Vagina (tissue), 2 donors: ENCODE data around the gene PHF21B. TPM values are rescaled to one million over a fixed set of nuclear protein-coding genes. Genes with fewer than 3 reads are reported as not detected.

Source experiments
- DNase-seq, 2 donors: peaks; one replicate each; pipeline ENCODE4 v3.0.0-alpha.2; 2017; ENCODE audit errors: extremely low spot score in 2 of 2
- H3K27ac ChIP-seq: fragments of 200-600 bp; sonication (generic); one replicate; pipeline ENCODE4 v1.5.1; 2019
- H3K27me3 ChIP-seq: fragments of 200-600 bp; sonication (generic); one replicate; pipeline ENCODE4 v1.5.1; 2019
- H3K36me3 ChIP-seq, 2 donors: fragments of 200-600 bp; sonication (generic); one replicate each; pipeline ENCODE4 v1.5.1; 2017 to 2019
- H3K4me1 ChIP-seq: fragments of 200-600 bp; sonication (generic); one replicate; pipeline ENCODE4 v1.5.1; 2019
- H3K4me3 ChIP-seq, 2 donors: fragments of 200-600 bp; sonication (generic); 1 replicate in 1 of 2; 2 replicates in 1 of 2; pipeline ENCODE4 v1.5.1; 2016 to 2019
- H3K9me3 ChIP-seq: fragments of 200-600 bp; sonication (generic); one replicate; pipeline ENCODE4 v1.5.1; 2019
- CTCF ChIP-seq, 3 experiments: fragments of 450-650 bp in 2 of 3; fragments of 200-600 bp in 1 of 3; sonication (generic) in 1 of 3; IDR thresholded peaks; one replicate each; pipeline ENCODE4 v1.5.1; 2017 to 2019; ENCODE audit warnings: antibody characterized with exemption in 3 of 3, mild to moderate bottlenecking in 2 of 3, moderate library complexity in 2 of 3
- POLR2A ChIP-seq, 2 donors: fragments of 450-650 bp; IDR thresholded peaks; one replicate each; pipeline ENCODE4 v1.6.1; 2017; ENCODE audit warnings: antibody characterized with exemption in 2 of 2, mild to moderate bottlenecking in 2 of 2, moderate library complexity in 2 of 2
- POLR2AphosphoS5 ChIP-seq, 2 donors: sonication (generic); formaldehyde crosslinking; IDR thresholded peaks; one replicate each; pipeline ENCODE4 v1.9.0; 2017; ENCODE audit warnings: antibody characterized with exemption in 2 of 2, mild to moderate bottlenecking in 2 of 2, low read depth in 1 of 2; ENCODE audit not compliant: insufficient read depth in 1 of 2
- intact Hi-C: fragments of 100-400 bp; cut with DNase I; formaldehyde crosslinking; loops from one replicate; pipeline ENCODE4 v1.15.1; 2023
- total RNA-seq: library from RNA; depleted of rRNA; stranded (reverse); fragments of >200 nt; gene quantifications from one replicate; pipeline ENCODE4 v1.2.3, GENCODE V29; 2016

PHF21B gene
- total RNA-seq, 1 donor from 2014 or later: 2.2 TPM

DNA sequence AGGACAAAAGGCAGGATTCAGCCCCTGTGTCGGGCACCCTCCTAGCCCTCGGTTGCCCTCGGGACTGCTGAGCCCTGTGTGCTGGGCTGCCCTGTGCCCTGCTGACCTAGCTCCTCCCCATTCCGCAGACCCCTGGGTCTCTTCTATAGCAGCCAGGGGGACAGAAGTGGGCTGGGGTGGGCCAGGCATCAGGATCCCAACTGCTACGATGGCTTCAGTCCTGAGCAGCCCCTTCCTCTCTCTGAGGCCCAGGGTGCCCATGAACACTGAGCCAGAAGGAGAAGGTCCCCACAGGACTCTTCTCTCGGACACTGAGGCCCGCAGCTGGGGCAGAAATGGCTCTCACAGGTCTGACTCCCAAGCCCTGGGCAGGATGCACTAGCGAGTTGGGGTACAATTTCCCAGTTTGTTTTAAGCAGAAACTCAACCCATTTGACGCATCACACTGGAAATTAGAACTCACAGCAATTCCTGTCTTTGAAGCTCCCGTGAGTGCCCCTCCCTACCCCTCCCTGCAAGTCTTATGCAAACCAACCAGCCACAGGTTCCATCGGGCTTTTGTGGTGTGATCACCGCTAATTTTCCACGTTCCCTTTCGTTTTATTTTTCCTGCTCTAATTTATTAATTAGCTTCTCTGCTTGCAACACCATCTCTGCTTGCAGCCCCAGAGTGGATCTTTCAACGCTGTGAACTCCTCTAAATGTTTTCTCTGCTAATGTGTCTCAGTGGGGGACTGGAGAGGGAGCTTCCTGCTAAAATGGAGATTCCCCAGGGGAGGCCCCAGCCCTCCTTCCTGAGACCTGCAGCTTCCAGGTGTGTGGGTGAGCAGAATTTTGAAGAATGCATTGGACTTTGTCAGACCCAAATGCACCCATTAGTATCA, 56.7 kb downstream of the PHF21B start:
- H3K27ac ChIP-seq: no peak overlapping the region
- H3K4me1 ChIP-seq: peaks cover 10% of the 10 kb centered on the region
- H3K36me3 ChIP-seq: no peaks in the 10 kb centered on the region
- H3K9me3 ChIP-seq: no peaks in the 10 kb centered on the region
- TF ChIP-seq POLR2A (IDR thresholded peaks at IDR 0.05): no peak
- TF ChIP-seq CTCF (IDR thresholded peaks at IDR 0.05): no peak
- TF ChIP-seq POLR2AphosphoS5 (IDR thresholded peaks at IDR 0.05; ENCODE audit: insufficient read depth in 1 of 2, low read depth in 1 of 2): no peak
- intact Hi-C loops: no loop called here
- no peaks in the 10 kb centered on the region for H3K27me3 ChIP-seq
- no peak for DNase-seq
- H3K4me3 ChIP-seq: no peak overlapping the region

DNA sequence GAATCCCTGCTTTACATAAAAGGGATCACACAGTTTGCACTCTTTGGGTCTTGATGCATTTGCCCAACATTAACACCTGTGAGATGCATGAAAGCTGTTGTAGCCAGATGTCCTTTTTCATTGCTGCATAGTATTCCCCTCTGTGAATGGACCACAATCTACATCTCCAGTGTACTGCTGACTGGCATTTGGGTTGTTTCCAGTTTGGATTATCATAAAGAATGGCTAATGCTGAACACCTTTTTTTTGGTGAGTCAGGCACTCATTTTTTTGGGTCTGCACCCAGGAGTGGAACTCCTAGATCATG, 58.3 kb downstream of the PHF21B start:
- no peaks in the 10 kb centered on the region for H3K36me3 ChIP-seq
- H3K27ac ChIP-seq: no peak overlapping the region
- no peaks in the 10 kb centered on the region for H3K27me3 ChIP-seq
- H3K9me3 ChIP-seq: no peaks in the 10 kb centered on the region
- DNase-seq: no peak
- intact Hi-C loops: no loop called here
- no peak overlapping the region for H3K4me3 ChIP-seq
- TF ChIP-seq POLR2AphosphoS5 (IDR thresholded peaks at IDR 0.05; ENCODE audit: insufficient read depth in 1 of 2, low read depth in 1 of 2) (no peak), CTCF (IDR thresholded peaks at IDR 0.05) (no peak), POLR2A (IDR thresholded peaks at IDR 0.05) (no peak)
- H3K4me1 ChIP-seq: peaks cover 10% of the 10 kb centered on the region

DNA sequence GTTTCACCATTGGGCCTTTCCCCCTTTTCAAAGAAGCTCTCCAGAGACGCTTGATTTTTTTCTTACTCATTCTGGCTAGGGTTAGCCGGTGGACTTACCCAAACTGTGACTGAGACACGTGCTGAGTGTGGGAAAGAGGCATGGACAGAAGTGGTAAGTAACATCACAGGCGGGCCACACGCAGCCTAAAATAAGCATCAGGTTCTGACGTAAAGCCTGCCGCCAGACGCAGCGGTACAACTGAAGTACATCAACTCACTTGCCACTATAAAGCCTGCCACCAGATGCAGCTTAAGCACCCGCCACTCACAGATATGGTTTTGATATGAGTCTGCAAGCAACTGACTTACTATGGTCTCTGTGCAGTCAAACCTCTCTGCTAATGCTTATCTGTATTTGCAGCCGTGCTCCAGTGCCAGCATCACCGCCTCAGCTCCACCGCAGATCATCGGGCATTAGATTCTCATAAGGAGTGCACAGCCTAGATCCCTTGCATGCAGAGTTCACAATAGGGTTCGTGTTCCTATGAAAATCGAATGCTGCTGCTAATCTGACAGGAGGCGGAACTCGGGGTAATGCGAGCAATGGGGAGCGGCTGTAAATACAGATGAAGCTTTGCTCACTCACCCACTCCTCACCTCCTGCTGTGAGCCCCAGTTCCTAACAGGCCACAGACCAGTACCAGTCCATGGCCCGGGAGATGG, 58.8 kb downstream of the PHF21B start:
- DNase-seq: no peak
- peaks cover 10% of the 10 kb centered on the region for H3K4me1 ChIP-seq
- H3K27me3 ChIP-seq: no peaks in the 10 kb centered on the region
- intact Hi-C loops: no loop called here
- no peak overlapping the region for H3K27ac ChIP-seq
- H3K36me3 ChIP-seq: no peaks in the 10 kb centered on the region
- H3K4me3 ChIP-seq: no peak overlapping the region
- no peaks in the 10 kb centered on the region for H3K9me3 ChIP-seq
- TF ChIP-seq POLR2AphosphoS5 (IDR thresholded peaks at IDR 0.05; ENCODE audit: insufficient read depth in 1 of 2, low read depth in 1 of 2) (no peak), POLR2A (IDR thresholded peaks at IDR 0.05) (no peak), CTCF (IDR thresholded peaks at IDR 0.05) (no peak)

- Histone ChIP-seq H3K4me3 (no peak overlapping the region), H3K4me1 (no peaks in the 10 kb centered on the region), H3K27ac (no peak overlapping the region), H3K27me3 (no peaks in the 10 kb centered on the region), H3K36me3 (no peaks in the 10 kb centered on the region), H3K9me3 (no peaks in the 10 kb centered on the region)
- intact Hi-C loops: no loop called here
- no peak for TF ChIP-seq POLR2A (IDR thresholded peaks at IDR 0.05)
- no peak for TF ChIP-seq CTCF (IDR thresholded peaks at IDR 0.05)
- TF ChIP-seq POLR2AphosphoS5 (IDR thresholded peaks at IDR 0.05; ENCODE audit: insufficient read depth in 1 of 2, low read depth in 1 of 2): no peak
- no peak for DNase-seq
These were observed 62.0 kb downstream of the PHF21B start for GRCh38 chr22:44947846-44948245.

- Histone ChIP-seq H3K27ac (no peak overlapping the region), H3K9me3 (no peaks in the 10 kb centered on the region), H3K27me3 (no peaks in the 10 kb centered on the region), H3K4me3 (no peak overlapping the region), H3K36me3 (no peaks in the 10 kb centered on the region), H3K4me1 (peaks cover 7% of the 10 kb centered on the region)
- no peak for TF ChIP-seq CTCF (IDR thresholded peaks at IDR 0.05)
- TF ChIP-seq POLR2AphosphoS5 (IDR thresholded peaks at IDR 0.05; ENCODE audit: insufficient read depth in 1 of 2, low read depth in 1 of 2): no peak
- TF ChIP-seq POLR2A (IDR thresholded peaks at IDR 0.05): no peak
- intact Hi-C loops: no loop called here
- DNase-seq: no peak
These were observed 62.8 kb downstream of the PHF21B start for GRCh38 chr22:44947049-44947448.
